ENCODE measurements around the gene KRT35. TPM values are rescaled to one million over a fixed set of nuclear protein-coding genes. Genes with fewer than 3 reads are reported as not detected.

Gene KRT35
- total RNA-seq, 1 donor from 2014 or later: not detected

DNA sequence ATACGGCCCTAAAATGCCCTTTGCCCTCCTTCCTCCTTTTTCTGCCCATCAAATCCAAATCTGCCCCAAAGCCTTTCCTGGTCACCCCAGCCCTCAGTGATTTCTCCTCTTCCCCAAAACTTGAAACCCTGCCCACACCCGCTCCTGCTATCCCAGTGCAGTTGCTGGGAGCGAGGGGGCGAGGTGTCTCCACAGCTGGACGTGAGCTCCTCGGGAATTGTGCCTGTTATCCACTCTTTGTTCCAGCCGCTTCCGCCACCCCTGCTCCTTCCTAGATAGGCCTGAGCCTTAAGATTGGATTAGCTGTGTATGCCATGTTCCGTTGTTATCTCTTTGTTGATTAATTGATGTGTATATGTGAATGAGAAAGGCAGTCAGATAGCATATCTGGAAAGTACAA, 2.6 kb upstream of the KRT35 start:
- TF ChIP-seq, protein P1, sequence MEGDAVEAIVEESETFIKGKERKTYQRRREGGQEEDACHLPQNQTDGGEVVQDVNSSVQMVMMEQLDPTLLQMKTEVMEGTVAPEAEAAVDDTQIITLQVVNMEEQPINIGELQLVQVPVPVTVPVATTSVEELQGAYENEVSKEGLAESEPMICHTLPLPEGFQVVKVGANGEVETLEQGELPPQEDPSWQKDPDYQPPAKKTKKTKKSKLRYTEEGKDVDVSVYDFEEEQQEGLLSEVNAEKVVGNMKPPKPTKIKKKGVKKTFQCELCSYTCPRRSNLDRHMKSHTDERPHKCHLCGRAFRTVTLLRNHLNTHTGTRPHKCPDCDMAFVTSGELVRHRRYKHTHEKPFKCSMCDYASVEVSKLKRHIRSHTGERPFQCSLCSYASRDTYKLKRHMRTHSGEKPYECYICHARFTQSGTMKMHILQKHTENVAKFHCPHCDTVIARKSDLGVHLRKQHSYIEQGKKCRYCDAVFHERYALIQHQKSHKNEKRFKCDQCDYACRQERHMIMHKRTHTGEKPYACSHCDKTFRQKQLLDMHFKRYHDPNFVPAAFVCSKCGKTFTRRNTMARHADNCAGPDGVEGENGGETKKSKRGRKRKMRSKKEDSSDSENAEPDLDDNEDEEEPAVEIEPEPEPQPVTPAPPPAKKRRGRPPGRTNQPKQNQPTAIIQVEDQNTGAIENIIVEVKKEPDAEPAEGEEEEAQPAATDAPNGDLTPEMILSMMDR (IDR thresholded peaks at IDR 0.05): no peak
- intact Hi-C loops (cut with micrococcal nuclease): no loop called here
- Mint-ChIP-seq H3K4me1 (peaks cover 6% of the 10 kb centered on the region), H3K27me3 (peaks cover 9% of the 10 kb centered on the region), H3K9me3 (no peaks in the 10 kb centered on the region), H3K36me3 (ENCODE audit: low read depth) (no peaks in the 10 kb centered on the region), H3K27ac (no peak overlapping the region), H3K4me3 (no peak overlapping the region)
- DNase-seq (no peak), ATAC-seq (ENCODE audit: low read depth) (no peak)
- ChIA-PET CTCF (no interaction called here), POLR2A (no interaction called here)

DNA sequence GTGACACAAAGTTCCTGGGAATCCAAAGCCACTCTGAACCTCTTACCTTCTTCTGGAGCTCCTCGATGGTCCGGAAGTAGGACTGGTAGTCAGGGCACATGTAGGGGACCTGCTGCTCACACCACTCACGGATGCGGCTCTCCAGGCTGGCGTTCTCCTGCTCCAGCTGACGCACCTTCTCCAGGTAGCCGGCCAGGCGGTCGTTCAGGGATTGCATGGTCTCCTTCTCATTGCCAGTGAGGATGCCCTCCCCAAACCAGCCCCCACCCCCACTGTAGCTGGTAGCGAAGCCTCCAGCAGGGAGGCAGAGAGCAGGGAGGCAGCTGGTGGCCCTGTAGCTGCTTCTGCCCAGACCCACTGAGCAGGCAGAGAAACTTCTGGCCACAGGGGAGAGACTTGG, 370 bp downstream of the KRT35 start:
- Mint-ChIP-seq H3K4me3 (no peak overlapping the region), H3K27me3 (no peaks in the 10 kb centered on the region), H3K4me1 (peaks cover 6% of the 10 kb centered on the region), H3K36me3 (ENCODE audit: low read depth) (no peaks in the 10 kb centered on the region), H3K9me3 (no peaks in the 10 kb centered on the region), H3K27ac (no peak overlapping the region)
- POLR2A ChIA-PET: no interaction called here
- TF ChIP-seq, protein P1 (IDR thresholded peaks at IDR 0.05): no peak
- CTCF ChIA-PET: no interaction called here
- no peak for DNase-seq
- intact Hi-C loops (cut with micrococcal nuclease): no loop called here
- no peak for ATAC-seq (ENCODE audit: low read depth)

DNA sequence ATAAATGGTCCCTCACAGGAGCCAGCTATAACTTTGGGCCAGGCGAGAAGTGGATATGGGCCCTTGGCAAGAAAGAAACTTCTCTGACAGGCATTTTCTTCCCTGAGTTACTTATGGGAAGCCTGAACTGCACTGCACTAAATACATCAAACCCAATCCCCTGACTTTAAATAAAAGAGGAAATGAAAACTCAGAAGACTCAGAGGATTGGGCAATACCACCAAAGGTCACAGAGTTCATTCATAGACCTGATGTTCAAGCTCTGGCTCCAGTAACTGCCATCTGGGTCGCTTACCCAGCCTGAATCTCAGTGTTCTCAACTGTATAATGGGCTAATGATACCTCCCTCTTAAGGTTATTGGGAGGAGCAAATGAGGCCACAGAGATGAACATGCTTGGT, 815 bp downstream of the KRT35 start:
- Mint-ChIP-seq H3K9me3 (no peaks in the 10 kb centered on the region), H3K27me3 (peaks cover 1% of the 10 kb centered on the region), H3K27ac (no peak overlapping the region), H3K36me3 (ENCODE audit: low read depth) (no peaks in the 10 kb centered on the region), H3K4me1 (peaks cover 6% of the 10 kb centered on the region), H3K4me3 (no peak overlapping the region)
- TF ChIP-seq, protein P1 (IDR thresholded peaks at IDR 0.05): no peak
- POLR2A ChIA-PET: no interaction called here
- CTCF ChIA-PET: no interaction called here
- DNase-seq: no peak
- intact Hi-C loops (cut with micrococcal nuclease): no loop called here
- ATAC-seq (ENCODE audit: low read depth): peak; percentile 31

DNA sequence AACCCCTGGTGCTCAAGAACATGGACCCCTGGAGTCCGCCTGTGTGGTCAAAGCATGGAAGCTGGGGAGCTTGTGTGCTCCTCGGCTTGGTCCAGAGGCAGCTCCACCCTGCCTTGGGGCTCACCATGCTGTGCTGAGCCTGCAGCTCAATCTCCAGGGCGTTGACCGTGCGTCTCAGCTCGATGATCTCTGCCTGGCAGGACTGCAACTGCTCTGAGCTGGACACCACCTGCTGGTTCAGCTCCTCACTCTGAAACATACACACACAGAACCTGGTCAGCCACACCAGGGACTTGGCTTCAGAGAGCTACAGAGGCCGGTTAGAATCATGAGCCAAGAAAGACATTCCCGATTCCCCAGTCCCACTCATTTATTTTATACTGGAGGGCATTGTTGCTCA, 2.7 kb downstream of the KRT35 start:
- H3K27me3 Mint-ChIP-seq: peaks cover 4% of the 10 kb centered on the region
- ATAC-seq (ENCODE audit: low read depth) (no peak), DNase-seq (no peak)
- no peaks in the 10 kb centered on the region for H3K9me3 Mint-ChIP-seq
- no peaks in the 10 kb centered on the region for H3K36me3 Mint-ChIP-seq (ENCODE audit: low read depth)
- H3K4me1 Mint-ChIP-seq: peaks cover 6% of the 10 kb centered on the region
- intact Hi-C loops (cut with micrococcal nuclease): no loop called here
- TF ChIP-seq, protein P1 (IDR thresholded peaks at IDR 0.05): no peak
- H3K27ac Mint-ChIP-seq: no peak overlapping the region
- POLR2A ChIA-PET: no interaction called here
- no peak overlapping the region for H3K4me3 Mint-ChIP-seq
- CTCF ChIA-PET: no interaction called here

DNA sequence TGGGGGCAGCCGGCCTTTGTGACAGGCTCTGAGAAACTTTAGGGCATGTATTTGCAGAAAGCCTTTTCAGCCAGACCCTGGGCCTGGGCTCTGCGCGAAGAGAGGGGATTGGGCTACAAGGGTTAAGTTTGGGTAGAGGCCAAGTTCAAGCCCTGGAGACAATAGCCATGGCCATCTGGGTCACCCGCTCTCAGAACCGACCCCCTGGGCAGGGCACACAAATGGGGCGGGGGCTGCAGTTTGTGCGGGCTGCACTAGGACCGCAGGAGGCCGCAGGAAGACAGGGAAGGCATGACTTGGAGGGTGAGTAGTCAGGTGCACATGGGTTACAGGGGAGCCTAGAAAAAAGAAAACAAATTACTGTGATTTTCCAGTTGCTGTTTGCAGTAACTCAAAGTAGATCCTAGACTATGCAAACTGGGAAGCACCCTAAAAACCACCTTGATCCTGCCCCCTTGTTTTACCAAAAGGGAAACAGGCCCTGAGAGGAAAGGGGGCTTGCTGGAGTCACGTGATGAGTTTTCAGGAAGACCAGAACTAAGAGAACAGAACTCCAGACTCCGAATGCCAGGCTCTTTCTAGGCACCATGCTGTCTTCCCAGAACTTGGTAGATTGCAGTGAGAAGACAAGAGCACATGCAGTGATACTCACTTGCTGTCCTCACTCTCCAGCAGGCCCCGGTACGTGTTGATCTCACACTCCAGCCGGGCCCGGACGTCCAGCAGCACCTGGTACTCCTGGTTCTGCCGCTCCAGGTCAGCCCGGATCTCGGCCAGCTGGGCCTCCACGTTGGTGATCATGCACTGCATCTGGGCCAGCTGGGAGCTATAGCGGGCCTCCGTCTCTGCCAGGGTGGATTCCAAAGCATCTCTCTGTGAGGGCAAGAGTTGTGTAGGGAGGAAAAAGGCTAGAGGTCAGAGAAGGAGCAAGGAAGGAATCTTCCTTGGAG, 3.8 kb downstream of the KRT35 start:
- POLR2A ChIA-PET: no interaction called here
- Mint-ChIP-seq H3K36me3 (ENCODE audit: low read depth) (no peaks in the 10 kb centered on the region), H3K27me3 (peaks cover 6% of the 10 kb centered on the region), H3K4me1 (peaks cover 6% of the 10 kb centered on the region), H3K9me3 (no peaks in the 10 kb centered on the region), H3K27ac (no peak overlapping the region), H3K4me3 (no peak overlapping the region)
- intact Hi-C loops (cut with micrococcal nuclease): no loop called here
- DNase-seq (no peak), ATAC-seq (ENCODE audit: low read depth) (no peak)
- CTCF ChIA-PET: no interaction called here
- TF ChIP-seq, protein P1 (IDR thresholded peaks at IDR 0.05): no peak
